B cell (primary cell): Measurements from ENCODE around the gene TTC13. TPM values are rescaled to one million over a fixed set of nuclear protein-coding genes. Genes with fewer than 3 reads are reported as not detected.

Source experiments
- ATAC-seq: fragments of 200-7000 bp; cut with Tn5 transposase; one replicate; pipeline ENCODE4 v1.10.0; 2021; ENCODE audit warnings: low read depth, mild to moderate bottlenecking, moderate number of reproducible peaks, moderate library complexity
- CTCF ChIA-PET: fragments of 350-600 bp; sonication (Branson Sonifier 250); formaldehyde crosslinking; loops from one replicate; lab custom pipeline; 2021; ENCODE audit warnings: antibody characterized with exemption, inconsistent platforms; lab: Charles Lee
- POLR2A ChIA-PET: fragments of 350-600 bp; sonication (Branson Sonifier 250); formaldehyde crosslinking; loops from one replicate; lab custom pipeline; 2021; ENCODE audit warnings: antibody characterized with exemption; lab: Charles Lee
- DNase-seq: peaks from one replicate; pipeline ENCODE4 v3.0.0; 2013
- H2AFZ ChIP-seq: 2 replicates; pipeline ENCODE4 v1.6.1; 2012; ENCODE audit warnings: mild to moderate bottlenecking, low read depth, low read length; ENCODE audit not compliant: insufficient read depth, poor library complexity, severe bottlenecking
- H3K27ac ChIP-seq, 2 donors: 1 replicate in 1 of 2; 2 replicates in 1 of 2; pipeline ENCODE4 v1.5.1; 2012 to 2013; ENCODE audit warnings: low read length in 2 of 2, mild to moderate bottlenecking in 2 of 2, moderate library complexity in 1 of 2
- H3K27me3 ChIP-seq, 4 experiments: fragments of 200-600 bp in 1 of 4; sonication (generic) in 1 of 4; replicated peaks in 1 of 4; 1 replicate in 2 of 4; 2 replicates in 2 of 4; pipeline versions ENCODE4 v1.6.1 to v1.7.0; 2013 to 2016; ENCODE audit warnings: low read length in 3 of 4, mild to moderate bottlenecking in 2 of 4, mixed read lengths in 1 of 4, moderate library complexity in 1 of 4; ENCODE audit not compliant: insufficient read depth in 4 of 4, control insufficient read depth in 3 of 4; ENCODE audit errors: control extremely low read depth in 1 of 4
- H3K36me3 ChIP-seq, 2 experiments: replicated peaks in 1 of 2; 1 replicate in 1 of 2; 2 replicates in 1 of 2; pipeline versions ENCODE4 v1.6.1 to v1.7.1; 2013; ENCODE audit warnings: low read length in 1 of 2; ENCODE audit not compliant: insufficient read depth in 2 of 2, control insufficient read depth in 1 of 2; ENCODE audit errors: control extremely low read depth in 1 of 2, extremely low read depth in 1 of 2
- H3K4me1 ChIP-seq, 2 donors: fragments of 200-600 bp in 1 of 2; sonication (generic) in 1 of 2; 1 replicate in 1 of 2; 2 replicates in 1 of 2; pipeline versions ENCODE4 v1.5.1 to v1.6.1; 2013 to 2017; ENCODE audit warnings: low read length in 2 of 2; ENCODE audit not compliant: control insufficient read depth in 2 of 2, insufficient read depth in 2 of 2
- H3K4me2 ChIP-seq: replicated peaks from 2 replicates; pipeline ENCODE3; 2012; ENCODE audit warnings: mild to moderate bottlenecking, low read depth, low read length; ENCODE audit not compliant: poor library complexity, severe bottlenecking
- H3K4me3 ChIP-seq, 5 experiments: fragments of 200-600 bp in 1 of 5; sonication (generic) in 1 of 5; 1 replicate in 3 of 5; 2 replicates in 2 of 5; pipeline versions ENCODE4 v1.5.1 to v1.7.0; 2011 to 2016; ENCODE audit warnings: low read length in 4 of 5, mild to moderate bottlenecking in 4 of 5, low read depth in 2 of 5, control low read depth in 1 of 5, moderate library complexity in 1 of 5; ENCODE audit not compliant: insufficient read depth in 1 of 5; ENCODE audit errors: control extremely low read depth in 1 of 5, extremely low read depth in 1 of 5
- H3K79me2 ChIP-seq: fragments of 200-600 bp; sonication (generic); one replicate; pipeline ENCODE4 v1.6.0; 2016; ENCODE audit warnings: low read length; ENCODE audit not compliant: control insufficient read depth, insufficient read depth
- H3K9ac ChIP-seq: fragments of 200-600 bp; sonication (generic); 2 replicates; pipeline ENCODE4 v1.6.1; 2017; ENCODE audit warnings: mild to moderate bottlenecking, low read length, moderate library complexity
- H3K9me3 ChIP-seq, 3 donors: one replicate each; pipeline versions ENCODE4 v1.6.1 to v1.7.1; 2013; ENCODE audit warnings: low read length in 2 of 3; ENCODE audit not compliant: control insufficient read depth in 2 of 3, insufficient read depth in 1 of 3; ENCODE audit errors: control extremely low read depth in 1 of 3
- H4K20me1 ChIP-seq: 2 replicates; pipeline ENCODE4 v1.6.0; 2012; ENCODE audit warnings: mild to moderate bottlenecking, low read length; ENCODE audit not compliant: insufficient read depth, control insufficient read depth, poor library complexity, severe bottlenecking
- H3K27ac Mint-ChIP-seq: one replicate; pipeline ENCODE4 v1.8.0; 2021; ENCODE audit warnings: mixed read lengths
- H3K27me3 Mint-ChIP-seq: one replicate; pipeline ENCODE4 v1.8.0; 2021; ENCODE audit warnings: mixed read lengths
- H3K4me1 Mint-ChIP-seq: one replicate; pipeline ENCODE4 v1.8.0; 2021; ENCODE audit warnings: mixed read lengths
- H3K4me3 Mint-ChIP-seq: one replicate; pipeline ENCODE4 v1.8.0; 2021; ENCODE audit warnings: mixed read lengths
- H3K9me3 Mint-ChIP-seq: one replicate; pipeline ENCODE4 v1.8.0; 2022; ENCODE audit warnings: mixed read lengths; ENCODE audit not compliant: insufficient read depth
- EZH2 ChIP-seq: IDR thresholded peaks from 2 replicates; pipeline ENCODE4 v1.6.1; 2012; ENCODE audit warnings: borderline replicate concordance, low read depth, mild to moderate bottlenecking, moderate library complexity, low read length; ENCODE audit not compliant: insufficient read depth, poor library complexity, severe bottlenecking
- WGBS: methylation state at CpG from one replicate; pipeline ENCODE4 v1.1.5; 2013; ENCODE audit warnings: missing lambda C conversion rate; ENCODE audit not compliant: insufficient coverage; 5-methylcytosine and 5-hydroxymethylcytosine counted together
- intact Hi-C: fragments of 100-400 bp; cut with micrococcal nuclease; formaldehyde crosslinking; loops from one replicate; pipeline ENCODE4 v1.10.0; 2022
- polyA plus RNA-seq: library from polyadenylated mRNA; depleted of rRNA; stranded (reverse); fragments of >200 nt; gene quantifications from 2 replicates; pipeline ENCODE4 v1.2.3, GENCODE V29; 2012
- total RNA-seq, 2 donors: library from RNA; stranded (reverse); fragments of 120-200 nt in 1 of 2; gene quantifications; 1 replicate in 1 of 2; 2 replicates in 1 of 2; pipeline versions ENCODE4 v1.2.3 to v1.2.4, GENCODE V29; 2013 to 2022
- TF ChIP-seq, protein P1 (sequence below): fragments of 200-600 bp; IDR thresholded peaks from one replicate; pipeline ENCODE4 v1.8.0; 2022; ENCODE audit warnings: antibody characterized with exemption, mild to moderate bottlenecking

The TTC13 gene
- total and polyA plus RNA-seq, 2 donors (not counting 1 experiment from before 2014, with no cell fraction given), result 33.9 to 55.0 TPM

GRCh38 chr1:230938924-230939368 lies 39.7 kb downstream of the TTC13 start:
- Mint-ChIP-seq H3K4me1 (no peaks in the 10 kb centered on the region), H3K27ac (no peak overlapping the region), H3K27me3 (no peaks in the 10 kb centered on the region), H3K9me3 (no peaks in the 10 kb centered on the region), H3K4me3 (no peak overlapping the region)
- H3K27ac ChIP-seq, result no peak overlapping the region
- DNase-seq, result no peak
- H3K4me3 ChIP-seq, result no peak overlapping the region
- H3K4me1 ChIP-seq, result no peaks in the 10 kb centered on the region
- H3K27me3 ChIP-seq, result no peaks in the 10 kb centered on the region
- H2AFZ ChIP-seq, result no peak overlapping the region
- H3K36me3 ChIP-seq, result peaks cover 23 to 48% of the 10 kb centered on the region in 2 experiments
- H3K9me3 ChIP-seq, result peaks cover 0 to 2% (median 0%) of the 10 kb centered on the region in 3 donors
- ATAC-seq, result no peak
- CTCF ChIA-PET, result no interaction called here
- H3K4me2 ChIP-seq, result no peak overlapping the region
- WGBS, result 71% methylated on average over 1 of the region's 2 CpGs
- intact Hi-C loops, result no loop called here
- POLR2A ChIA-PET, result no interaction called here
- H3K79me2 ChIP-seq, result peaks cover 3% of the 10 kb centered on the region
- no peak overlapping the region for H3K9ac ChIP-seq
- TF ChIP-seq, protein P1, sequence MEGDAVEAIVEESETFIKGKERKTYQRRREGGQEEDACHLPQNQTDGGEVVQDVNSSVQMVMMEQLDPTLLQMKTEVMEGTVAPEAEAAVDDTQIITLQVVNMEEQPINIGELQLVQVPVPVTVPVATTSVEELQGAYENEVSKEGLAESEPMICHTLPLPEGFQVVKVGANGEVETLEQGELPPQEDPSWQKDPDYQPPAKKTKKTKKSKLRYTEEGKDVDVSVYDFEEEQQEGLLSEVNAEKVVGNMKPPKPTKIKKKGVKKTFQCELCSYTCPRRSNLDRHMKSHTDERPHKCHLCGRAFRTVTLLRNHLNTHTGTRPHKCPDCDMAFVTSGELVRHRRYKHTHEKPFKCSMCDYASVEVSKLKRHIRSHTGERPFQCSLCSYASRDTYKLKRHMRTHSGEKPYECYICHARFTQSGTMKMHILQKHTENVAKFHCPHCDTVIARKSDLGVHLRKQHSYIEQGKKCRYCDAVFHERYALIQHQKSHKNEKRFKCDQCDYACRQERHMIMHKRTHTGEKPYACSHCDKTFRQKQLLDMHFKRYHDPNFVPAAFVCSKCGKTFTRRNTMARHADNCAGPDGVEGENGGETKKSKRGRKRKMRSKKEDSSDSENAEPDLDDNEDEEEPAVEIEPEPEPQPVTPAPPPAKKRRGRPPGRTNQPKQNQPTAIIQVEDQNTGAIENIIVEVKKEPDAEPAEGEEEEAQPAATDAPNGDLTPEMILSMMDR, result no peak
- no peak for TF ChIP-seq EZH2
- H4K20me1 ChIP-seq, result no peaks in the 10 kb centered on the region

- ATAC-seq (no peak), DNase-seq (no peak)
- Mint-ChIP-seq H3K4me1 (no peaks in the 10 kb centered on the region), H3K27ac (no peak overlapping the region), H3K27me3 (no peaks in the 10 kb centered on the region), H3K4me3 (no peak overlapping the region), H3K9me3 (no peaks in the 10 kb centered on the region)
- H3K36me3 ChIP-seq, result peaks cover 13 to 49% of the 10 kb centered on the region in 2 experiments
- no peaks in the 10 kb centered on the region for H4K20me1 ChIP-seq
- no peak overlapping the region for H3K4me3 ChIP-seq
- H3K79me2 ChIP-seq, result no peaks in the 10 kb centered on the region
- ChIA-PET POLR2A (no interaction called here), CTCF (no interaction called here)
- no peaks in the 10 kb centered on the region for H3K4me1 ChIP-seq
- H2AFZ ChIP-seq, result no peak overlapping the region
- no peaks in the 10 kb centered on the region for H3K9me3 ChIP-seq
- H3K4me2 ChIP-seq, result no peak overlapping the region
- no peaks in the 10 kb centered on the region for H3K27me3 ChIP-seq
- no peak overlapping the region for H3K27ac ChIP-seq
- H3K9ac ChIP-seq, result no peak overlapping the region
- WGBS, result no CpG with 5 or more reads among the region's 2 CpGs
- TF ChIP-seq EZH2, result no peak
- TF ChIP-seq, protein P1, result no peak
- intact Hi-C loops, result no loop called here
These were observed 41.3 kb downstream of the TTC13 start for GRCh38 chr1:230937371-230937770.
